K562 (cell line): ENCODE results near the gene GORASP2. TPM values are rescaled to one million over a fixed set of nuclear protein-coding genes. Genes with fewer than 3 reads are reported as not detected.

ENCODE experiments used
- ARID1B ChIP-seq: fragments of 450-650 bp; IDR thresholded peaks from 2 replicates; pipeline ENCODE4 v1.6.1; 2016; ENCODE audit warnings: antibody characterized with exemption, mild to moderate bottlenecking, inconsistent platforms
- BRCA1 ChIP-seq, 2 experiments: fragments of 450-650 bp in 1 of 2; sonication (generic) in 1 of 2; formaldehyde crosslinking in 1 of 2; IDR thresholded peaks; 2 replicates each; pipeline versions ENCODE4 v1.5.0 to v1.6.1; 2017 to 2020; ENCODE audit warnings: mild to moderate bottlenecking in 1 of 2, missing genetic modification reagents in 1 of 2
- FOSL1 ChIP-seq: fragments of 200-800 bp; sonication (Bioruptor generic); conservative IDR thresholded peaks from 2 replicates; pipeline ENCODE4 v1.6.1; 2016; ENCODE audit warnings: missing genetic modification characterization, missing compliant biosample characterization
- POLR2A ChIP-seq: fragments of 450-650 bp; conservative IDR thresholded peaks from 2 replicates; pipeline ENCODE4 v1.6.1; 2016
- TARDBP ChIP-seq: fragments of 450-650 bp; IDR thresholded peaks from 2 replicates; pipeline ENCODE4 v1.6.1; 2016
- TGIF2 ChIP-seq: sonication (generic); formaldehyde crosslinking; IDR thresholded peaks from 2 replicates; pipeline ENCODE4 v1.8.1; 2022; ENCODE audit warnings: mild to moderate bottlenecking, missing genetic modification reagents, moderate library complexity
- polyA plus RNA-seq, 8 experiments: library from polyadenylated mRNA; depleted of rRNA in 4 of 8; stranded (reverse) in 5 of 8; unstranded in 3 of 8; fragments of >200 nt; fragmentation: Nextera tagmentation in 2 of 8; fragmentation: Illumina TruSeq in 1 of 8; extraction: Ambion mirVana in 2 of 8; extraction: Trizol in 1 of 8; gene quantifications; 2 replicates each; pipeline versions ENCODE4 v1.2.1 to v1.2.3, GENCODE V29; 2011 to 2014; ENCODE audit warnings: inconsistent platforms in 1 of 8, missing spikeins in 1 of 8
- total RNA-seq, 7 experiments: library from RNA; depleted of rRNA in 6 of 7; stranded (reverse); fragments of >200 nt in 6 of 7; fragmentation: Illumina TruSeq in 2 of 7; extraction: Trizol in 2 of 7; gene quantifications; 2 replicates each; pipeline versions ENCODE4 v1.2.1 to v1.2.3, GENCODE V29; 2011 to 2021; ENCODE audit warnings: low replicate concordance in 1 of 7
- TF ChIP-seq, protein P1 (sequence below): fragments of 450-650 bp; formaldehyde crosslinking; IDR thresholded peaks from 2 replicates; pipeline ENCODE4 v1.4.0; 2020; ENCODE audit warnings: mild to moderate bottlenecking, moderate library complexity
- TF ChIP-seq, protein P2 (sequence below): sonication (generic); formaldehyde crosslinking; IDR thresholded peaks from 2 replicates; pipeline ENCODE4 v1.8.0; 2022; ENCODE audit warnings: mild to moderate bottlenecking, low read depth, missing genetic modification reagents
- TF ChIP-seq, protein P3 (sequence below): sonication (generic); formaldehyde crosslinking; IDR thresholded peaks from 2 replicates; pipeline ENCODE4 v1.8.1; 2023; ENCODE audit warnings: mild to moderate bottlenecking, missing genetic modification reagents, moderate library complexity
- TF ChIP-seq, protein P4 (sequence below), 2 experiments: fragments of 450-650 bp in 1 of 2; sonication (generic) in 1 of 2; formaldehyde crosslinking in 1 of 2; IDR thresholded peaks; 2 replicates each; pipeline versions ENCODE4 v1.7.1 to v1.9.0; 2016 to 2022; ENCODE audit warnings: inconsistent platforms in 1 of 2, mild to moderate bottlenecking in 1 of 2, missing genetic modification reagents in 1 of 2

Gene GORASP2
- total and polyA plus RNA-seq, 9 of the 15 experiments (the other 6 are each of a cell fraction or from before 2014, with no cell fraction given) = 27.4 to 180 (median 59.6) TPM

DNA sequence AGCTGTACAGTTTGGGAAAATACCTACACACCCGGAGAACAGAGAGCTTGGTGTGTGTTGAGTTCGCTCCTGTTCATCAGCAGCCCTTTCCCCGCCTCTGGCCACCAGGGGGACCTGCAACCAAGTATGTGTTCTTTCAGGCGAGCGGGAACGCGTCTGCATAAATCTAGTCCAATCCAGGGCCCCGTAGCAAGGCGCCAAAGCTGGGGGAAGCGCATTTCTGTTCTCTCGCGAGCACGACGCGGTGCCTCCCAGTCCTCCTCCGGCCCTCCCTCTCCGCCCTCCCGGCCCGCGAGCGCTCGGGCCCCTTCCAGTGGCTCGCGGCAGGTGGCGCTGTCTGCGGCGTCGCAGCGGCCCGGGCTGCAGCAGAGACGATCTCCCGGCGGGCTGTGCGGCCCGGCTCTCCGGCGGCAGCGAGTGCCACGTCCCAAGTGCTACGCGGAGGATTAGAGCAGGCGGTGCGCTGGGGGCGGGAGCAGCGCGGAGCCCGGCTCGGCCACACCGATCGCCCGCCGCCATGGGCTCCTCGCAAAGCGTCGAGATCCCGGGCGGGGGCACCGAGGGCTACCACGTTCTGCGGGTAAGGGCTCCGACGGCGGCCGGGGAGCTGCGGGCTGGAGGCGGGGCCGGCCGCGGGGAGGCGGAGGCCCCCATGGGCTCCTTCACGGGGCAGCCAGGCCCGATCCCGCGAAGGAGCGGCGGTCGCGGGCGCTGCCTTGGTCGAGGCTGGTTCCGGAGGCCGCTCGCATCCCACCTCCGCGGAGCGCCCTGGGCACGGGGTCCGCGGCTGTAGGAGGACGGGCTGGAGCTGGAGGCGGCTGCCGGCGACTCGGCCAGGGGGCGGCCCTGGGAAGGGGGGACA is at the start of gene GORASP2 (continued):
- TF ChIP-seq, protein P1, sequence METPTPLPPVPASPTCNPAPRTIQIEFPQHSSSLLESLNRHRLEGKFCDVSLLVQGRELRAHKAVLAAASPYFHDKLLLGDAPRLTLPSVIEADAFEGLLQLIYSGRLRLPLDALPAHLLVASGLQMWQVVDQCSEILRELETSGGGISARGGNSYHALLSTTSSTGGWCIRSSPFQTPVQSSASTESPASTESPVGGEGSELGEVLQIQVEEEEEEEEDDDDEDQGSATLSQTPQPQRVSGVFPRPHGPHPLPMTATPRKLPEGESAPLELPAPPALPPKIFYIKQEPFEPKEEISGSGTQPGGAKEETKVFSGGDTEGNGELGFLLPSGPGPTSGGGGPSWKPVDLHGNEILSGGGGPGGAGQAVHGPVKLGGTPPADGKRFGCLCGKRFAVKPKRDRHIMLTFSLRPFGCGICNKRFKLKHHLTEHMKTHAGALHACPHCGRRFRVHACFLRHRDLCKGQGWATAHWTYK (CRISPR knock-in tag) = peak; percentile 81; the same call in 1 of the 2 replicates
- TF ChIP-seq POLR2A (peak; percentile 96), TGIF2 (peak; percentile 89), ARID1B (peak; percentile 53; the same call in 1 of the 2 replicates), TARDBP (peak; percentile 87), FOSL1 (tag) (no peak; the same call in 1 of the 2 replicates), BRCA1 (IDR thresholded peaks at IDR 0.05) (no peak), BRCA1 (CRISPR knock-in tag; IDR thresholded peaks at IDR 0.05) (no peak)
- TF ChIP-seq, protein P2, sequence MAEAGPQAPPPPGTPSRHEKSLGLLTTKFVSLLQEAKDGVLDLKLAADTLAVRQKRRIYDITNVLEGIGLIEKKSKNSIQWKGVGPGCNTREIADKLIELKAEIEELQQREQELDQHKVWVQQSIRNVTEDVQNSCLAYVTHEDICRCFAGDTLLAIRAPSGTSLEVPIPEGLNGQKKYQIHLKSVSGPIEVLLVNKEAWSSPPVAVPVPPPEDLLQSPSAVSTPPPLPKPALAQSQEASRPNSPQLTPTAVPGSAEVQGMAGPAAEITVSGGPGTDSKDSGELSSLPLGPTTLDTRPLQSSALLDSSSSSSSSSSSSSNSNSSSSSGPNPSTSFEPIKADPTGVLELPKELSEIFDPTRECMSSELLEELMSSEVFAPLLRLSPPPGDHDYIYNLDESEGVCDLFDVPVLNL = peak; percentile 96
- TF ChIP-seq, protein P3, sequence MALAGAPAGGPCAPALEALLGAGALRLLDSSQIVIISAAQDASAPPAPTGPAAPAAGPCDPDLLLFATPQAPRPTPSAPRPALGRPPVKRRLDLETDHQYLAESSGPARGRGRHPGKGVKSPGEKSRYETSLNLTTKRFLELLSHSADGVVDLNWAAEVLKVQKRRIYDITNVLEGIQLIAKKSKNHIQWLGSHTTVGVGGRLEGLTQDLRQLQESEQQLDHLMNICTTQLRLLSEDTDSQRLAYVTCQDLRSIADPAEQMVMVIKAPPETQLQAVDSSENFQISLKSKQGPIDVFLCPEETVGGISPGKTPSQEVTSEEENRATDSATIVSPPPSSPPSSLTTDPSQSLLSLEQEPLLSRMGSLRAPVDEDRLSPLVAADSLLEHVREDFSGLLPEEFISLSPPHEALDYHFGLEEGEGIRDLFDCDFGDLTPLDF = peak; percentile 99
- TF ChIP-seq, protein P4, sequence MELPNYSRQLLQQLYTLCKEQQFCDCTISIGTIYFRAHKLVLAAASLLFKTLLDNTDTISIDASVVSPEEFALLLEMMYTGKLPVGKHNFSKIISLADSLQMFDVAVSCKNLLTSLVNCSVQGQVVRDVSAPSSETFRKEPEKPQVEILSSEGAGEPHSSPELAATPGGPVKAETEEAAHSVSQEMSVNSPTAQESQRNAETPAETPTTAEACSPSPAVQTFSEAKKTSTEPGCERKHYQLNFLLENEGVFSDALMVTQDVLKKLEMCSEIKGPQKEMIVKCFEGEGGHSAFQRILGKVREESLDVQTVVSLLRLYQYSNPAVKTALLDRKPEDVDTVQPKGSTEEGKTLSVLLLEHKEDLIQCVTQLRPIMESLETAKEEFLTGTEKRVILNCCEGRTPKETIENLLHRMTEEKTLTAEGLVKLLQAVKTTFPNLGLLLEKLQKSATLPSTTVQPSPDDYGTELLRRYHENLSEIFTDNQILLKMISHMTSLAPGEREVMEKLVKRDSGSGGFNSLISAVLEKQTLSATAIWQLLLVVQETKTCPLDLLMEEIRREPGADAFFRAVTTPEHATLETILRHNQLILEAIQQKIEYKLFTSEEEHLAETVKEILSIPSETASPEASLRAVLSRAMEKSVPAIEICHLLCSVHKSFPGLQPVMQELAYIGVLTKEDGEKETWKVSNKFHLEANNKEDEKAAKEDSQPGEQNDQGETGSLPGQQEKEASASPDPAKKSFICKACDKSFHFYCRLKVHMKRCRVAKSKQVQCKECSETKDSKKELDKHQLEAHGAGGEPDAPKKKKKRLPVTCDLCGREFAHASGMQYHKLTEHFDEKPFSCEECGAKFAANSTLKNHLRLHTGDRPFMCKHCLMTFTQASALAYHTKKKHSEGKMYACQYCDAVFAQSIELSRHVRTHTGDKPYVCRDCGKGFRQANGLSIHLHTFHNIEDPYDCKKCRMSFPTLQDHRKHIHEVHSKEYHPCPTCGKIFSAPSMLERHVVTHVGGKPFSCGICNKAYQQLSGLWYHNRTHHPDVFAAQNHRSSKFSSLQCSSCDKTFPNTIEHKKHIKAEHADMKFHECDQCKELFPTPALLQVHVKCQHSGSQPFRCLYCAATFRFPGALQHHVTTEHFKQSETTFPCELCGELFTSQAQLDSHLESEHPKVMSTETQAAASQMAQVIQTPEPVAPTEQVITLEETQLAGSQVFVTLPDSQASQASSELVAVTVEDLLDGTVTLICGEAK (IDR thresholded peaks at IDR 0.05) = 0 out of 2 replicates have a peak, but pooled peaks have one; percentile 10
- TF ChIP-seq, protein P4 (CRISPR knock-in tag; IDR thresholded peaks at IDR 0.05) = peak; percentile 41; the same call in 1 of the 2 replicates
